Measurements from ENCODE around the gene DALRD3.
A peak's percentile ranks its signal among the peaks of the same experiment; 100 is the strongest.
"Not testable (repeated sequence)": the region's sequence is repeated elsewhere in the genome, so short reads cannot be mapped to it uniquely, and the experiment has no call there.

DALRD3 gene

DNA sequence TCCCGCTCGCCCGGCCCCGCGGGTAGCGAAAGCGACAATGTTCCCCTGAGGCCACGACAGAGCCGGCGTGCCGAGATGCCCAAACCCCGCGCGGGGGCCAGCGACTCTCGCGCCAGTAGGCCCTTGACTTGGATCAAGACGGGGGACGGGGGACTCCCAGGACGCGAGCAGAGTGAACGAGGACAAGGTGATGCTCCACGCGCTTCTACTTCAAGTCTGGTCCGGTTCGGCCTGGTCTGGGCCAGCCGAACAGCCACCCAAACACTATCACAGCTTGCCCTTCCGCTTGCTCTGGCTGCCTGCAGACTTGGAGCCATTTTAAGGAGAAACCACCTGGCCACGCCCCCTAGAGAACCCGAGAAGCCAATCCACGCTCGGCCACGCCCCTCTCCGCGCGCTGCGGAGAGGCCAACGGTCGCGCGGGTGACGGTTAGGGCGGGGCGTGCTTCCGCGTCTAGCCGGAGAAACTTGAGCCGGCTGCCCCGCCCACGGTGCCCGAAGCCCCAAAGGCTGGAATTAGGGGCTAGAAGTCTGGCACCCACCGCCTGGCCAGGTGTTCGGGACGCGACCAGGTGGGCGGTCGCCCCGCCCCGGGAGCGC, 2.9 kb upstream of the DALRD3 start:
- DNase-seq = peak; percentile 99

DNA sequence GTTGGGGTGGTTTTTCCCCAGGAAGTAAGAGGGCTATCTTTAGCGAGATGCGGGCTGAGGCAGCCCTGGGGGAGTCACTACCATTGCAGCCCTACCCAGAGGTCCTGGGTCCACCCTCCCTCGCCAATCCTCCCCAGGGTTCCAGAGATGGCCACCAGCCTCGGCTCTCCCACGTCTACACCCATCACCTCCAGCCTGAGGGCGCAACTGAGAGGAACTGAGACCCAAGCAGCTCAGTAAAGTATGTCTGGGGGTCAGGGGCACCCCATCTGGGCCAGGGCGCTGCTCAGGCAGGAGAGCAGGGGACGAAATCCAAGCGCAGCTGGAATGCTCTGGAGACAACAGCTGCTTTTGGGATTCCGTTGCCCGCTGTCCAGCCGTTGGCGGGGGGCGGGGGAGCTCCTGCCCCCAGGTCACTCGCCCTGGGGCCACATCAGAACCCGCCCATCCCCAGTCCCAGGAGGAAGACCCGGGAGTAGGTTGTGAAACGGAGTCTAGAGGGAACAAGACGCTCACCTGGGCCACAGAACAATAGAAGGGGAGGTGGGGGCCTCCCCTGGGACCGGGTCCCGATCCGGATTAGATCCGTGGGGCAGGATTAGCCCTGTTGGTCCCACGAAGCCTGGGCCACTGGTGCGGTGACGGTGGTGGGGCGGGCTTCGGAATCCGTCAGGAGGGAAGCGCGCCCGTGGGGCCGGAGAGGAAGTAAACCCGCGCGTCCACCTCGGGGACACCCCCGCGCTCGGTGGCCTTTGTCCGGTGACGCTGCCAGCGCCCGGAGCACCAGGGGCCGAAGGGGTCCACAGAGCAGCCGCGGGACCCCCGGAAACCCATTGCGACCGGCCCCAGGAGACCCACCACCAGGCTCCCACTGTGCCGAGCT, 2.2 kb upstream of the DALRD3 start:
- DNase-seq = peak; percentile 67

DNA sequence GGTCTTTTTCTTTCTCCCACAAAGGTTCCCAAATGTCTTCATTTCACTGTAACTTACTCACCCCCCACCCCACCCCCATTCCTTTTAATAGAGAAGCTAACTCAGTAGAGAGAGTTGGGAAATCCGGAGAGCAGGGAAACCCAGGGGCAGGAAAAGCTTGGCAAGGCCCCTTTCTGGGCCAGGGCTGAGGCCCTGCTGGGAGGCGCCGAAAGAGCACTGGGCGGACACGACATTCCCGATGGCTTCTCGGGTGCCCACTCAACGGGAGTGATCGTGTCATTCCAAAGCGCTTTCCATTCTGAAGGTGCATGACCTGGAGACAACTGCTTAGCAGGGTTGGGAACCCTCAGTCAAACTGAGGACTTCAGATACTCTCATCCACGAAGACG, 1.6 kb upstream of the DALRD3 start:
- DNase-seq = peak; percentile 37

GRCh38 chr3:49018707-49019006, 277 bp upstream of the DALRD3 start:
- DNase-seq = no peak

DNA sequence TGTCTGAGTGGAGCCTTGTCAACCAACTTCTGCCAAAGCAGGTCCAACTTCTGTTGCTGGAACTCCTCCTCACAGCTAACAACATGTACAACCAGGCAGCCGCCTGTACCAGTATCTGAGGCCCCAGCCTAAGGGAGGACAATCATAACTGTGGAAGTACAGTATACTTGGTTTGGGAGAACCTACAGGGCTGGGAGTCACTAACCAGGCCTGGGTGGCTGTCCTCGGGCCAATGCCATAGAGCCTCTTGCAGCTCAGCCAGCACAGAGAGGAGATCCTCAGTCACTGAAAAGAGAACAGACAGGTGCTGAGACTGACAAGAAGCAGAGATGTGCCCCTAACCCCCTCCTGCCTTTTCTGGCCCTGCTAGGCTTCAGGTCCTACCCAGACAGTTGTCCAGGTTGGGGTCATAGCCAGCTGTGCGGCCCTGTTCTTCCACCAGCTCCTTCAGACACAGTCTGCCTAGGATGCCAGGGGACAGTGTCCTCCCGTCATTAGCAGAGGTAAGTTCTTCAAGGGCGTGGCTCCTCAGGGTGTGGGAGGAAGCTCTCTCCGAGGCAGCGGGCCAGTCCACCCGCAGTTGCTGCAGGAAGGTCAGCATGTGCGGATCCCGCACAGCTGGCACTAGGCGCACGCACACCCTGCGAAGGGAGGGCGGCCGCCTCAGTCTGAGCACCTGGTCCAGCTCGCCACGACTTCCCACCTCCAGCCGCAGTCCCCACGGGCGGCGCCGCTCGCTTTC, 980 bp downstream of the DALRD3 start:
- peak; percentile 72 for DNase-seq

DNA sequence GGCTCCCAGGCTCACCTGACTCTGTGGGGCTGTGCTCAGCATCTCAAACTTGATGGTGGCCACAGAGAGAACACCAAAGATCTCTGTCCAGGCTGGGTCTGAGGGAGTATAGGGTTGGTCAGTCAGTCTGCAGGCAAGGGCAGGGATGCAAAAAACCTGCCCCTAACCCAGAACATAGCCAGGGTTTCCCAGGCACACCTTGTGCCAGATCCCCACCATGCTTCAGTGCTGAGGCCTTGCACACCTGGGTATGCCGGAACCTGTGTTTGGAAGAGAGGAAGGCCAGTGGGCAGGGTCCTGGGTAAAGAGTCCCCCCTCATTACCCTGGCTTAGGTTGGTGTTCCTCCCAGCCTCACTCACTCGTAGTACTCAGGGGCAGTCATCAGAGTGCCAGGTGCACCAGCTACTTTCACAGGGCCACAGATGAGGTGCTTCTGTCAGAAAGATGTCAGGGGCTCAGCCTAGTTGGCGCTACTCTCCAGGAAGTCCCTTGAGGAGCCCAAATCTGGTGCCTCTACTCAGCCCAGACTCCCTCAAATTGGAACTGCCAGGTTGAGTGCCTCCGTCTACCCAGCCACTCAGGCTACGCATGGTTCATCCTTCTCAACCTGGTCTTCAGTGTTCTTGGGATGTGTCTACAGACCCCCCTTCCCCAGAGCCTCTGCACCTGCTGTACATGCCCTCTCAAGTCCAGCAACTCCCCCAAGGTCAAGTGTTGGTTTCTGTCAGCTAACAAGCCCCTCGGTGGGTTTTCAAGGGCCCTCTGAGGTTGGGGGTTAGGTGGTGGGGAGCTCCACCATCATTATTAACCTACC, 1.8 kb downstream of the DALRD3 start:
- DNase-seq = no peak

DNA sequence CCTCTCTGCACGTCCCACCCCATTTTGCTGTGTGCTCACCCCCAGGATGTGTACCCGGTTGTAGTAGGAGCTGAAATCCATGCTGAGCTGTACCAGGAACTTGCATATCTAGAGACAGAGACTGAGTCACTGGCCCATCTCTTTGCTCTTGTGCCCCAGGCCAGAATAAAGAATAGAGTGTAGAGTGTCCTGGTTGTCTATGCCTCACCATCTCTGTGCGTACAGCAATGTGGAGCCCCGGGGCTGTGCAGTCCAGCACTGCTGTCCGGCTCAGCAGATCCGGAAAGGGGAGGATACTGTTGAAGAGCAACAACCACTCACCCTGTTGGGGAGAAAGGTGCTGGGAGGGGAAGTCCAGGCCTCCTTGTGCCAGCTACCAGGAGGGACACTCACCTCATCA, 2.6 kb downstream of the DALRD3 start:
- no peak for DNase-seq

DNA sequence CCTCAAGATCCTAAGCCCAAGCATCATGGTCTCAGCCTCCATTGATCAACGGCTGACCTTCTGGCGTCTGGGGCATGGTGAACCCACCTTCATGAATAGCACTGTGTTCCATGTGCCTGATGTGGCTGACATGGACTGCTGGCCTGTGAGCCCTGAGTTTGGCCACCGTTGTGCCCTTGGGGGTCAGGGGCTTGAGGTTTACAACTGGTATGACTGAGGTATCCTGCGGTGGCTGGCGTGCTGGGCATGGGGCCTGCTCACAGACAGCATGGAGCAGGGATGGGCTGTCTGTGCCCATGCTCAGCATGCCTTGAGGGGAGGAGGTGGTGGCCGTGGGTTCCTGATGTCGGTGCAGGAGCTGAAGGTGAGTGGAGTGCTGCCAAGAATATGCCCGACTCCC, 3.3 kb downstream of the DALRD3 start:
- no peak for DNase-seq

GRCh38 chr3:49013738-49014660, 4.4 kb downstream of the DALRD3 start:
- DNase-seq = peak; percentile 36

DNA sequence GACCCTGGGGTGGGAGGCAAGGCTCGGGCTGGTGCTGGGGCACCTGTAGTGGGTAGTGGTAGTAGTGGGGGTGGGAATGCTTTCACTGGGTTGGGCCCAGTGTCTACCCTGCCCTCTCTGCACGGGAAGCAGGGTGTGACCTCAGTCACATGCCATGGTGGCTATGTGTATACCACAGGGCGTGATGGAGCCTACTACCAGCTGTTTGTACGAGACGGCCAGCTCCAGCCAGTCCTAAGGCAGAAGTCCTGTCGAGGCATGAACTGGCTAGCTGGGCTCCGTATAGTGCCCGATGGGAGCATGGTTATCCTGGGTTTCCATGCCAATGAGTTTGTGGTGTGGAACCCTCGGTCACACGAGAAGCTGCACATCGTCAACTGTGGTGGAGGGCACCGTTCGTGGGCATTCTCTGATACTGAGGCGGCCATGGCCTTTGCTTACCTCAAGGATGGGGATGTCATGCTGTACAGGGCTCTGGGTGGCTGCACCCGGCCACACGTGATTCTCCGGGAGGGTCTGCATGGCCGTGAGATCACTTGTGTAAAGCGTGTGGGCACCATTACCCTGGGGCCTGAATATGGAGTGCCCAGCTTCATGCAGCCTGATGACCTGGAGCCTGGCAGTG, 5.2 kb downstream of the DALRD3 start:
- DNase-seq = no peak

- DNase-seq = no peak
These were observed 5.9 kb downstream of the DALRD3 start for GRCh38 chr3:49012441-49013017.

- no peak for DNase-seq
These were observed 9.0 kb downstream of the DALRD3 start for GRCh38 chr3:49009396-49009795.

DNA sequence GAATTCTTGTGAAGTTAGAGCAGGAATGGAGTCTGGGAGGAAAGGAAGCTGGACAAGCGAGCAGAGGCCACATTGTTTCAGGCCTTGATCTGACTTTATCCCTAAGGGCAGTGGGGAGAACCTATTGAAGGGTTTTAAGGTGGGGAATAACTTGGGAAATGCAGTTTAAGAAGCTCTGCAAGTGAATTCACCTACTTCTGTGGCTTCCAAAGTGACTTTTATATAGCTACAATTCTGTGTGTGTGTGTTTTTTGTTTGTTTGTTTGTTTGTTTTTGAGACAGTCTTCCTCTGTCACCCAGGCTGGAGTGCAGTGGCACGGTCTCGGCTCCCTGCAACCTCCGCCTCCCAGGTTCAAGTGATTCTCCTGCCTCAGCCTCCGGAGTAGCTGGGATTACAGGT, 9.8 kb downstream of the DALRD3 start:
- DNase-seq = not testable (repeated sequence)

- DNase-seq = peak; percentile 92
These were observed 10.4 kb downstream of the DALRD3 start for GRCh38 chr3:49007771-49008528.

GRCh38 chr3:49007068-49007770, 11.2 kb downstream of the DALRD3 start, which contains the start of gene WDR6:
WDR6 (plus strand) TSS chr3:49007391; CDS start chr3:49007432, 41 bp downstream.
- DNase-seq = peak; percentile 96

DNA sequence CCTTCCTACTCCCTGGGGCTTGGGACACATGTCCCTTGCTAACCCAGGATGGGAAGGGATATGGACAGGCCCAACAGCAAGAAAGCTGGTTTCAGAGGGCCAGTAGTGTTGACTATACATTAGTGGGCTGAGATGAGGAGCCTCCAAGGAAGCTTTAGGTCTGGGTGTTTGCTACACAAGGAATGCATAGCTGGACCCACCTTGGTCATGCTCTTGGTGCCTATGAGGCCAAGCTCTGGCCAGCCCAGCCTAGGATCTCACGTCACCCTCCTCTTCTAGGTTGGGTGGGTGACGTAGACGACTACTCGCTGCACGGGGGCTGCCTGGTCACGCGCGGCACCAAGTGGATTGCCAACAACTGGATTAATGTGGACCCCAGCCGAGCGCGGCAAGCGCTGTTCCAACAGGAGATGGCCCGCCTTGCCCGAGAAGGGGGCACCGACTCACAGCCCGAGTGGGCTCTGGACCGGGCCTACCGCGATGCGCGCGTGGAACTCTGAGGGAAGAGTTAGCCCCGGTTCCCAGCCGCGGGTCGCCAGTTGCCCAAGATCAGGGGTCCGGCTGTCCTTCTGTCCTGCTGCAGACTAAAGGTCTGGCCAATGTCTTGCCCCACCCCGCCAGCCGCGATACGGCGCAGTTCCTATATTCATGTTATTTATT, 11.8 kb downstream of the DALRD3 start:
- peak; percentile 38 for DNase-seq

DNA sequence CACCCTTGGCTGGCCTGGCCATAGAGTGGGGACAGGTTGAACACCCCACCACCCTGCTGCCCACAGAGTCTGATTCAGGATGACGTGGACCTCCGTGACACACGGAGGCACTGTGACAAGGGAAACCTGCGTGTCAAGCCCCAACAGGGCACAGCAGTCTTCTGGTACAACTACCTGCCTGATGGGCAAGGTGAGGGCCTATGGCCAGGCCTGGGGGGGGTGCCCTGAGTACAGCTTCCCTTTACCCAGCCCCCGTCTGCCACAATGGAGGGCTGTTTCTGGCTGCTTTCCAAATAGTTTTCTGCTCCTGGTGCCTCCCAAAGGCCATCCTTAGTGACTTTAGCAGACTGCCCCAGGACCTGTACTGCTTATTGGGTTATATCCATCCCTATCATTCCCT, 12.4 kb downstream of the DALRD3 start:
- no peak for DNase-seq

DNA sequence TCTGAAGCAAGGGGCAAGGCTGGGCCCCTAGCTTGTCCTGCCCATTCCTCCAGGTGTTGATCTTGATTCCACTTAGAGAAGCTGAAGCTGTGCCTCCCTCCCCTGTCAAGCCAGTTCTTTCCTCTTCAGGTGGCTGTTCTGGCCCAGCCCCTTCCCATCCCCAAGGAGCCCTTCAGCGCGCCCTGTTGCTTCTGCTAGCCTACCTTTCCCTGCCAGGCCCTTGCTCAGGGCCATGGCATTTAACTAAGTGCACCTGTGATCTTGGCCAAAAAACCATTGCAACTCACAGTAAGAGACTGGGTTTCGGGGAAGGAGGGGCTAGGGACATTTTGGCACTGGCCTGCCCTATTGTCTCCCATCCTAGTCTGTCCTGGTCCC, 13.1 kb downstream of the DALRD3 start:
- no peak for DNase-seq
